Measurements from ENCODE around the gene DGCR8.

DNA sequence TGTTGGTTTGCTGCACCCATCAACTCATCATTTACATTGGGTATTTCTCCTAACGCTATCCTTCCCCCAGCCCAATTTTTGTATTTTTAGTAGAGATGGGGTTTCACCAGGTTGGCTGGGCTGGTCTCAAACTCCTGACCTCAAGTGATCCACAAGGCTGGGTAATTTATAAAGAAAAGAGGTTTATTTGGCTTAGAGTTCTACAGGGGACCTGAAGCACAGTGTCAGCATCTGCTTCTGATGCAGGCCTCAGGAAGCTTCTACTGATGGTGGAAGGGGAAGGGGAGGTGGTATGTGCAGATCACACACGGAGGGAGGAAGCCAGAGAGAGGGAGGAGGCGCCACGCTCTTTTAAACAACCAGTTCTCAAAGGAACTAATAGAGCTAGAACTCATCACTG lies 33.3 kb upstream of the DGCR8 start:
- TF ChIP-seq CTCF (IDR thresholded peaks at IDR 0.05): no peak
- no peak for TF ChIP-seq POLR2A (IDR thresholded peaks at IDR 0.05)

Measured in uterus (tissue), 2 donors.